ENCODE data around the gene ABCB6.
A peak's percentile ranks its signal among the peaks of the same experiment; 100 is the strongest.
"Not testable (repeated sequence)": the region's sequence is repeated elsewhere in the genome, so short reads cannot be mapped to it uniquely, and the experiment has no call there.

Gene ABCB6

DNA sequence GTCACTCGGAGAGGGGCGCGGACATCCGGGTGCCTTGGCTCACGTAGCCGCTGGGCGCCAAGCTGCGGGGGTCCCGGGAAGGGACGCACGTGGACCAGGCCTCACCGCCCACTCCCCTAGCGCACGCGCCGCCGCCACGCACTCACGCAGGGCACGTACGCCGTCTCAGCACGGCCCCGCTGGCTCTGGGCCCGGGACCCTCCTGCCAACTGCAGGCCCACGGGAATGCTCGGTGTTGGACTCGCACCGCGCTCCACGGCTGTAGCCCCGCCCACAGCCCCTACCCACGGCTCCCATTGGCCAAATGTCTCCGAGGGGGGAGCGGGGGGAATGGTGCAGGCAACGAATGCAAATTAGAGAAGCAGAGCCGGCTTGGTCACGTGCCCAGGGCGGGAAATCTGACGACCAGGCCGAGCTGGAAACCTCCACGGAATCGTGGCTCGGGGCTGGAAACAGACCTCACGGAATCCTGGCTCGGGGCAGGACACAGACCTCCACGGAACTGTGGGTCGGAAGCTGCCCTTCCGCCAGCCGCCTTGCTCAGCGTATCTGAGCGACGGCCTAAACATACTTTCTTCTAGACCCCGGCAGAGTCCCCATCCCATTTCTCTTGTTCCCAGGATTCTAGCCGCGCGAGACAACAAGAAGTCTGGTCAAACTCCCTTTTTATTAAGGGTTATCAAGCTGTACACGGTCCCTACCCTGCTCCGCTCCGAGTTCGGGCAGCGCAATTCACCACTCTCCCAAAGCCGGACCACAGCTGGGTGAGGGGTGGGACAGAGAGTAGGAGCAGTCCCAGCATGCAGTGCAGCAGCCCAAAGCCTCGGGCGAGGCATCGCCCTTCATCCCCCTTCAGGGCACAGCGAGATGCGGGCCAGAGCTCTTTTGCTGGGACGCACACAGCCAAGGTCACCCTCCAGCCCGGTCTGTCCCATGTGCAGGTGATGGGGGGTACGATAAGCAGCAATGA lies at the start of gene ABCB6:
Gene ABCB6, minus strand, starts transcription at position 227 of the 970 bp plus-strand sequence. CDS start 285 bp downstream, outside the sequence.
- DNase-seq (ENCODE audit: low read depth), result peak; percentile 55

DNA sequence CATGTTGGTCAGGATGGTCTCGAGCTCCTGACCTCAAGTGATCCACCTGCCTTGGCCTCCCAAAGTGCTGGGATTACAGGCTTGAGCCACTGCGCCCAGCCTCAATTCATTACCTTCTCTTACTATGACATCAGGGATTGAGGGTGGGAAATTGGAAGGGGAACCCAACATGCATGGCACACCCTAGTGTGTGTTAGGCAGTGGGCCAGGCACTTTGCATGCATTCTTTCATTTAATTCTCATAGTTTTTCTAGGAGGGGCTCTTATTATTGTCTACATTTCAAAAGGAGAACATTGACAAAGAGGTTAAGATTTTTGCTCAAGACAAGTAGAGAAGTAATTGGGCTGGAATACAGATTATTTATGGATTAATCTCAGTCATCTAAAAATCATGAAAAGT lies 49.5 kb upstream of the ABCB6 start:
- DNase-seq (ENCODE audit: low read depth), result no peak

DNA sequence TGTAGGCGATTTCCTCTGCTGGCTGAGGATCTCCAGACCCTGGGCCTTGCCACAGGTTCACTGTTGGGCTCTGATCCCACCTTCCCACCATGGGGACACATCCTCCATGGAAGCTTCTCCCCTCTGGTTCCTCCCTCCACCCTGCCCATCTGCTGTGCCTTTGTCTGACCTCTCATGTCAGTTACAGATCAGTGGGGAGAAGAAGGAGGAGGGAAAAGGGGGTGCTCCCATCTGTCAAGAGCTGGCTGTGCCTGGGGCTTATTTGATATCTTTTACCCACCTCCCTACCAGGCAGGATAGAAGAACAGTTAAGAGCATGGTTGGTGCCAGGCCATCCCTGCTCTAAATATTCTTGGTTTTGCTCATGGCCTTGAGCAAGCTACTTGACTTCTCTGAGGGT lies 48.1 kb upstream of the ABCB6 start:
- no peak for DNase-seq (ENCODE audit: low read depth)

DNA sequence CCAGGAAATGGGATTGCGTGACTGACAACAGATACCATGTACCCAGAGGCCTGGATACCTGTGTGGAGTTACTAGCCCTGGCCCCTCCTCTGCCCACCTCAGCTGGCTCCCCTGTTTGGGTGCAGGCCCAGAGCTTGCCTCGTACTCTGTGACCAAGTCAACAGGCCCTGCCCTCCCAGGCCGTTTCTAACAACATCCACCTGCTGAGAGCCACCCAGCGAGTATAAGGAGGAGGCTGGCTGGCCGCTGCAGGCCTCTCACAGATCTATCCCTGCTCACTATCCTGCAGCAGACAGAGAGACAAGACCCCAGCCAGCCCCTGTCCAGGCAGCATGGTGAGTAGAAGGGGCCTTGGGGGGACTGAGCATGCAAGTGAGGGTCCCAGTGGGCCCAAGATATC lies 47.5 kb upstream of the ABCB6 start:
- no peak for DNase-seq (ENCODE audit: low read depth)

DNA sequence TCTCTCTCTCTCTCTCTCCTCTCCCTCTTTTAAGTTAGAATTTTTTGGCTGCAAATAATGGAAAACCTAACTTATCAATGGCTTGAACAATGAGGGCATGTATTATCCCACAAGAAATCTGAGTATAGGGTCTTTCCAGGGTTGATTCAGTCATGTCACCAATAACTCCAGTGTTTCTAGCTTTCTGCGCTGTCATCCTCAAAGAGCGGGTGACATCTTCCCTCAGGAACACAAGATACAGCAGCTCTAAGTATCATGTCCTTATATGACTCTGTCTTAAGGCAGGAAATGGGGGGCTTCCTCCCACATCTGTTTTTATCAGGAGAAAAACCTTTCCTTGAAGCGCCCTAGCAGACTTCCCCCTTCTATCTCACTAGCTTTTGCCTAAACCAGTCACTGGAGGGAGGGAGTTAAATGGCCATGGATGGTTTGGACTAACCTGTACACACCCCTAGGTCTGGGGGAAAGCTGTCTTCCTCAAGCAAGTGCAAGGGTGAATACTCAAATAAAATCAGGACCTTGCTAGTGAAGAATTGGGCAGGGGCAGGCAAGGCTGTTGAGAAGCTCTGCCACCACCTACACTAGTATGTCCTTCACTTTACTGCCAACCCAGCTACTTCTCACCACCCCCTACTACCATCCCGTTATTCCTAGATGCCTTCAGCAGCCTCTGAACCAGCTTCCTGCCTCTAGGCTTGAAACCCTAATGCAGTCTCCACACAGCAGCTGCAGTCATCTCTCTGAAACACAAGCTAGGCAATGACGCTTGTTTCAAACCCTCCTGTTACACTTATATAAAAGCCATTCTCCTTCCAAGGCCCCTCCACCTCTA lies 42.5 kb upstream of the ABCB6 start:
- DNase-seq (ENCODE audit: low read depth), result no peak

- not testable (repeated sequence) for DNase-seq (ENCODE audit: low read depth)
These were observed 40.2 kb upstream of the ABCB6 start for GRCh38 chr2:219258942-219259341.

GRCh38 chr2:219254590-219255201 lies 35.9 kb upstream of the ABCB6 start:
- DNase-seq (ENCODE audit: low read depth), result no peak

DNA sequence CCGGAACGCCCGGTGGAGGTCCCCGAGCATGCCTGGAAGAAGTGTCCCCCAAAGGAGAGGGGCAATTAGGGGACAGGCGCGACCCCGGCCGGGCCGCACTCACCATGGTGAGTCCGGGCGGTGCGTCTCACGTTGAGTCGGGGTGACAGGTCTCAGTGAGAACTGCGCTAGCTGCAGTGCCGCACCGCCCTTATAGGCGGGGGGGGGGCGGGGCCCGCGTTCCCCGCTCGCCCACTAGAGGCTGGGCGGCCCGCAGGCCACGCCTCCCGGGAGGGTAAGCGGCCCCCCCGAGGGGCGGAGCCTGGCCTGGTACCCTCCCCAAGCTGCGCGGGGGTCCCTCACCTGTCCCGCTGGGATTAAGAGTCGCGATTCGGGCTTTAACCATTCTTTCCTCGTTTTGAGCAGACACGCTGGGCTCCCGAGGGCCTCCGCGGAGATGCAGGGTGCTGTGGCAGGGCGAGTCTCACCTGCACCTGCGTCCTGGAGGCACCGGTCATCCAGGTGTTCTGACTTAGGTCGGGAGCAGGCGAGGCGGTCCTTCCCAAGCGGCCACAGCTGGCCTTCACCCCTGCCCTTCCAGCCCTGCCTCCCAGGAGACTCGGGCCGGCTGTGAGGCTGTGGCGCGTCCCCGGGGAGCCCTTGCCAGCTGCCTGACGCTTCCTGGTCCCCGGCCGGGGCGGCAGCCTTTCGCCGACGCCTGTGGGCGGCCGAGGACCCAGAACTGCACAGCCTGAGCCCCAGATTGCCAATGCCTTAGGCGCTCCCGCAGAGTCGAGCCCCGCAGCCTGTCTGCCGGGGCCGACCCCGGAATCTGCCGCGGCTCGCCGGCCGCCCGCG lies 35.2 kb upstream of the ABCB6 start, which contains the start of gene TUBA4A:
Gene TUBA4A, minus strand, starts transcription at position 166 of the 837 bp plus-strand sequence. Its CDS starts 60 bp downstream, at position 106.
- no peak for DNase-seq (ENCODE audit: low read depth)

GRCh38 chr2:219252900-219253752 lies 34.4 kb upstream of the ABCB6 start, which contains the start of gene TUBA4B:
TUBA4B (plus strand) TSS chr2:219253243; CDS start chr2:219253408, 165 bp downstream.
- DNase-seq (ENCODE audit: low read depth), result no peak

DNA sequence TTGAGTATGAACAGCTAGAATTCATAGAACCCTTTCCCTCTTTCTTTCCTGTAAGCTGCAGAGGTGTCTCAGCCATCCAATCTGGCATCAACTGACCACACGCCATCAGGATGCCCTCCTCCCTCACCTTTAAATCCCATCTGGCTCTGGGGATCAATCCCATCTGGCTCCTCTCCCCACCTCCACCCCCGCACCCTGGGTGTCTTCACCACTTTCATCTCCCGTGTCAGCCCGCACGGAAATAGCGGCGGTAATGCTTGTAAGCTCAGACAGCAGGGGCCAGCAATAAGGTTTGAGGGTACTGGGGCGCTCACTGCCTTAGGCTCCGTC lies 33.8 kb upstream of the ABCB6 start:
- no peak for DNase-seq (ENCODE audit: low read depth)

GRCh38 chr2:219252084-219252483 lies 33.3 kb upstream of the ABCB6 start:
- DNase-seq (ENCODE audit: low read depth), result no peak

DNA sequence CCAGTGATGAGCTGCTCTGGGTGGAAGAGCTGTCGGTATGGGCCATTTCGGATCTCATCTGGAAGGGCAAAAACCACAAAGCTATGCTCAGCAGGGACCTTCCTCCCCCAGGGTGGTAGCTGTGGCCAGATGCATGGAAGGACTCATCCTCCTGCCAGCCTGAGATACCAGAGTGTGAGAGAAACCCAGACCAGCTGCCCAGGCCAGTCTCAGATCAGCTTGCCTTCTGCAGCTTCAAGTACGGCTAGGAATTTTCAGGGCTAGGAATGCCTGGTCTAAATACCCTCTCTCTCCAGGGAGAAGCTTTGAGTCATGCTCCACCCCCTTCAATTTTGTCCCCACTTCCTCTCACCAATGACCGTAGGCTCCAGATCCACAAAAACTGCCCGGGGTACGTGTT lies 32.9 kb upstream of the ABCB6 start:
- no peak for DNase-seq (ENCODE audit: low read depth)

DNA sequence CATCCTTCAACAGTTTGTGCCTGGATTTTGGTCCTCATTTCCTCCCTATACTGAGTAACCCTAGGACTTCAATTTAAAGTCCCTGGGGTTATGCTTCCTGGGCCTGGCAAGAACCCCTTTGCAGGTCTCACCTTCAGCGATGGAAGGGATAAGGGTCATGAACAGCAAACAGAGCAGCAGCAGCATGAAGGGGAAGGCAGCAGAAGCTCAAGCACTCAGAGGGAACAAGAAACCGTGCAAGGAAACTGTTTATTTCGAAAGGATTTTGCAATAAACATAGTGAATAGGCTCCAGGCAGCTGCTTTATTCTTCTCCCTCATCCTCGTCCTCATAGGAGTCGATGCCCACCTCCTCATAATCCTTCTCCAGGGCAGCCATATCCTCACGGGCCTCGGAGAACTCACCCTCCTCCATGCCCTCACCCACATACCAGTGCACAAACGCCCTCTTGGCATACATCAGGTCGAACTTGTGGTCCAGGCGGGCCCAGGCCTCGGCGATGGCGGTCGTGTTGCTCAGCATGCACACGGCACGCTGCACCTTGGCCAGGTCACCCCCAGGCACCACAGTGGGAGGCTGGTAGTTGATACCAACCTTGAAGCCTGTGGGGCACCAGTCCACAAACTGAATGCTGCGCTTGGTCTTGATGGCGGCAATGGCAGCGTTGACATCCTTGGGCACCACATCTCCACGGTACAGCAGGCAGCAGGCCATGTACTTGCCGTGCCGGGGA lies 31.5 kb upstream of the ABCB6 start:
- no peak for DNase-seq (ENCODE audit: low read depth)

GRCh38 chr2:219249203-219249980 lies 30.6 kb upstream of the ABCB6 start:
- DNase-seq (ENCODE audit: low read depth), result no peak

- DNase-seq (ENCODE audit: low read depth), result no peak
These were observed 30.1 kb upstream of the ABCB6 start for GRCh38 chr2:219248845-219249202.

DNA sequence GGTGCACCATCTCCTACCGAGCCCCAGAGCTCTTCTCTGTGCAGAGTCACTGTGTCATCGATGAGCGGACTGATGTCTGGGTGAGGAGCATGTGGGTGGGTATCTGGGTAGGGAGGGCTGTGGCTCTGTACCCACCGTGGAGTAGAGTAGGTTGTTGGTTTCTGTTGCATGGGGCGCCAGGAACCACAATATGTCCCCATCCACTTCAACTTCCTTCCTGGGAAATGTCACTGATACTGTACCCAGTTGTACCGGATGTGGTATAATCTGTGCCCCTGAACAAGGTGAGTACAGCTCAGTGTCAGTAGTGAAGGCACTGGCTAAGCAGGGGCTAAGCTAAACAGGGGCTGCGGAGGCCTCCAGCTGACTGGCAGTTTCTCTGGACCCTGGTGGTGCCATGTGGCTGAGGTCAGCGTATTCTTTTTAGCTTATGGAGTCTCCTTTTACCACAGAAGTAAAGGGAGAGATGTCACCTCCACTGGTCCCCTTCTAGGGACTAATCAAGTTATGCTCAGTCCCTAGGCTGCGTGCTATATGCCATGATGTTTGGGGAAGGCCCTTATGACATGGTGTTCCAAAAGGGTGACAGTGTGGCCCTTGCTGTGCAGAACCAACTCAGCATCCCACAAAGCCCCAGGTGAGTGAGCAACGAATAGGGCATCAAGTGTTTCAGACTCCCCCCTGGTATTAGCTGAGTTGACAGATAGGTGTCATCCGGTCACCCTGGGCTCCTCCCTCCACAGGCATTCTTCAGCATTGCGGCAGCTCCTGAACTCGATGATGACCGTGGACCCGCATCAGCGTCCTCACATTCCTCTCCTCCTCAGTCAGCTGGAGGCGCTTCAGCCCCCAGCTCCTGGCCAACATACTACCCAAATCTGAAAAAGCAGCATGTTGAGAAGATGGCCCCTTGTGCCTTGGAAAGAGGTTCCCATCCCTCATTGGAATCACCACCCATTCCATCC lies 29.2 kb upstream of the ABCB6 start:
- DNase-seq (ENCODE audit: low read depth), result no peak

GRCh38 chr2:219246559-219246958 lies 27.8 kb upstream of the ABCB6 start:
- no peak for DNase-seq (ENCODE audit: low read depth)

GRCh38 chr2:219245899-219246230 lies 27.1 kb upstream of the ABCB6 start:
- no peak for DNase-seq (ENCODE audit: low read depth)

Measured in HS-27A (cell line).